Activated B cell treated with CpG ODN at 0.5 μM for 24 hours (primary cell): ENCODE data around the gene TBL1X. TPM values are rescaled to one million over a fixed set of nuclear protein-coding genes. Genes with fewer than 3 reads are reported as not detected.
A peak's percentile ranks its signal among the peaks of the same experiment; 100 is the strongest.

Source experiments
- ATAC-seq: fragments of 200-7000 bp; cut with Tn5 transposase; one replicate; pipeline ENCODE4 v1.10.0; 2021; ENCODE audit warnings: low read depth, mild to moderate bottlenecking, moderate library complexity
- CTCF ChIA-PET: fragments of 350-600 bp; sonication (Branson Sonifier 250); formaldehyde crosslinking; loops from one replicate; lab custom pipeline; 2021; ENCODE audit warnings: antibody characterized with exemption; lab: Charles Lee
- POLR2A ChIA-PET: fragments of 350-600 bp; sonication (Branson Sonifier 250); formaldehyde crosslinking; loops from one replicate; lab custom pipeline; 2021; ENCODE audit warnings: antibody characterized with exemption; lab: Charles Lee
- DNase-seq: peaks from one replicate; pipeline ENCODE4 v3.0.0; 2022
- H3K27ac Mint-ChIP-seq: one replicate; pipeline ENCODE4 v1.8.0; 2020; ENCODE audit warnings: mixed read lengths
- H3K27me3 Mint-ChIP-seq: one replicate; pipeline ENCODE4 v1.8.0; 2021; ENCODE audit warnings: mixed read lengths
- H3K36me3 Mint-ChIP-seq: one replicate; pipeline ENCODE4 v1.8.0; 2021; ENCODE audit warnings: low read depth, mixed read lengths
- H3K4me1 Mint-ChIP-seq: one replicate; pipeline ENCODE4 v1.8.0; 2021; ENCODE audit warnings: mixed read lengths
- H3K4me3 Mint-ChIP-seq: one replicate; pipeline ENCODE4 v1.8.0; 2020; ENCODE audit warnings: mild to moderate bottlenecking, mixed read lengths
- H3K9me3 Mint-ChIP-seq: one replicate; pipeline ENCODE4 v1.8.0; 2020; ENCODE audit warnings: mixed read lengths
- intact Hi-C: fragments of 100-400 bp; cut with micrococcal nuclease; formaldehyde crosslinking; loops from one replicate; pipeline ENCODE4 v1.15.1; 2024
- total RNA-seq: library from RNA; stranded (reverse); gene quantifications from 2 replicates; pipeline ENCODE4 v1.2.3, GENCODE V29; 2022
- TF ChIP-seq, protein P1 (sequence below): fragments of 200-600 bp; IDR thresholded peaks from one replicate; pipeline ENCODE4 v1.8.0; 2022; ENCODE audit warnings: antibody characterized with exemption, mild to moderate bottlenecking

The TBL1X gene
- total RNA-seq, 1 donor from 2014 or later: 38.5 TPM

DNA sequence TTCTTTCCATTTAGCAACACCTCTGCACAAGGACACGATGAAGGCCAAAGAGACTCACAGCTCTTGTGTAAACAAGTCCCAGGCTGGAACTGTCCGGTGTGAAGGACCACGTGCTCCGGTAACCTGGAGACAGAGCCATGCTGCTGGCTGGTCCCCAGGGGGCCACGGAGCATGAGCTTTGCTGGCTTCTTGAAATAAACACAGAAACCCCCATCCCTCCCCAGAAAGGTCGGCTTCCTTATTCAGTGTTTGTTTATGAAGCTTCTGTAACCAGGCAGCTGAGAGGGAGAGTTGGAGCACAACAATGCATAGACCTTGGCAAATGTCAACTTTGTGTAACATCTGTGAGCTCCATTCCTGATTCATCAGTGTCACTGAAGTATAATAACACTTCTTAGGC, 191.4 kb downstream of the TBL1X start:
- Mint-ChIP-seq H3K27ac (peak overlapping the region; percentile 76), H3K9me3 (peaks cover 3% of the 10 kb centered on the region), H3K27me3 (no peaks in the 10 kb centered on the region), H3K4me3 (no peak overlapping the region), H3K4me1 (peaks cover 21% of the 10 kb centered on the region), H3K36me3 (peaks cover 52% of the 10 kb centered on the region)
- ChIA-PET POLR2A (interaction anchor here (1.4 kb wide), 1 partner anchor 21 kb away, joined by 7 read pairs; no protein-coding TSS in a partner anchor), CTCF (no interaction called here)
- intact Hi-C loops: loop anchor here (1.0 to 5.0 kb wide), 4 partner anchors 12 to 314 kb away; no protein-coding TSS in a partner anchor
- TF ChIP-seq, protein P1, sequence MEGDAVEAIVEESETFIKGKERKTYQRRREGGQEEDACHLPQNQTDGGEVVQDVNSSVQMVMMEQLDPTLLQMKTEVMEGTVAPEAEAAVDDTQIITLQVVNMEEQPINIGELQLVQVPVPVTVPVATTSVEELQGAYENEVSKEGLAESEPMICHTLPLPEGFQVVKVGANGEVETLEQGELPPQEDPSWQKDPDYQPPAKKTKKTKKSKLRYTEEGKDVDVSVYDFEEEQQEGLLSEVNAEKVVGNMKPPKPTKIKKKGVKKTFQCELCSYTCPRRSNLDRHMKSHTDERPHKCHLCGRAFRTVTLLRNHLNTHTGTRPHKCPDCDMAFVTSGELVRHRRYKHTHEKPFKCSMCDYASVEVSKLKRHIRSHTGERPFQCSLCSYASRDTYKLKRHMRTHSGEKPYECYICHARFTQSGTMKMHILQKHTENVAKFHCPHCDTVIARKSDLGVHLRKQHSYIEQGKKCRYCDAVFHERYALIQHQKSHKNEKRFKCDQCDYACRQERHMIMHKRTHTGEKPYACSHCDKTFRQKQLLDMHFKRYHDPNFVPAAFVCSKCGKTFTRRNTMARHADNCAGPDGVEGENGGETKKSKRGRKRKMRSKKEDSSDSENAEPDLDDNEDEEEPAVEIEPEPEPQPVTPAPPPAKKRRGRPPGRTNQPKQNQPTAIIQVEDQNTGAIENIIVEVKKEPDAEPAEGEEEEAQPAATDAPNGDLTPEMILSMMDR: no peak
- ATAC-seq: peak; percentile 86
- DNase-seq: no peak

DNA sequence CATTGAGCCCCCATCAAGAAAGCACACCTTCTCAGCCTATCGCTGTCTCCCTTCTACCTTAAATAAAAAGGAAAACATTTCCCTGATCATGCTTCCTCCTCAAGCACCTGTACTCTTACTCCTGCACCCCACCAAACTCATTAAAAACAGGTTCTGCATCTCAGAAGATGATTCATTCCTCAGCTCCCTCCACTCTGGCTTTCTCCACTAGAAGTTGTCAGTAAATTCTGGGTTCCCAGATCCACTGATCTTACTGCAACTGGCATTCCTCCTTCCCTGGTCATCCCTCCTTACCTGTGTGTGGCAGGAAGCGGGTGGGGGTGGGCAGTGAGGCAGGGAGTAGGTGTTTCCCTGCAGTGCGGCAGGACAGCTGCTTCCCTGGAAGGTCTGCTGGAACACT, 192.0 kb downstream of the TBL1X start:
- no peak for DNase-seq
- ChIA-PET POLR2A (interaction anchor here (1.0 to 1.4 kb wide), 2 partner anchors 20 kb away, joined by 3 to 7 read pairs; no protein-coding TSS in a partner anchor), CTCF (no interaction called here)
- Mint-ChIP-seq H3K27ac (peak overlapping the region; percentile 76), H3K9me3 (peaks cover 3% of the 10 kb centered on the region), H3K36me3 (peaks cover 52% of the 10 kb centered on the region), H3K4me1 (peaks cover 21% of the 10 kb centered on the region), H3K27me3 (no peaks in the 10 kb centered on the region), H3K4me3 (no peak overlapping the region)
- TF ChIP-seq, protein P1: no peak
- no peak for ATAC-seq
- intact Hi-C loops: loop anchor here (1.0 to 5.0 kb wide), 4 partner anchors 11 to 315 kb away; no protein-coding TSS in a partner anchor

DNA sequence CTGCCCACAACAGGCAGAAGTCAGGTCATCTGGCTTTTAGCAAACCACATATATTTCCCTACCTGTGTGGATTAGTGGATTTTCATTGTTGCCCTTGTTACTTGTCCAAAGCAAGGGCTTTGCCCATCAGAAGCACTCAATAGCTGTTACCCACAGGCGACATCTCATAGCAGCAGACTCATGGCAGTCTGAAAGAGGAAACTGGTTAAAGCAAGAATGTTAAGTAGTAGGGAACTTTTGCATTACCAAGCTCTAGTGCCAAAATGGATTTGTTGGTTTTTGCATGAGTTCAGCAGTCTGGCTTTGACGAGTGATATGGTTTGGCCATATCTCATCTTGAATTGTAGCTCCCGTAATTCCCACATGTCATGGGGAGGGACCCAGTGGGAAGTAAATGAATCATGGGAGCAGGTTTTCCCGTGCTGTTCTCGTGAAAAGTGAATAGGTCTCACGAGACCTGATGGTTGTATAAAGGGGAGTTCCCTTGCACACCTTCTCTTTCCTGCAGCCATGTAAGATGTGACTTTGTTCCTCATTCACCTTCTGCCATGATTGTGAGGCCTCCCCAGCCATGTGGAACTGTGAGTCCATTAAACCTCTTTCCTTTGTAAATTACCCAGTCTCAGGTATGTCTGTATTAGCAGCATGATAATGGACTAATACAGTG, 192.9 kb downstream of the TBL1X start:
- Mint-ChIP-seq H3K9me3 (peaks cover 3% of the 10 kb centered on the region), H3K27ac (peak overlapping the region; percentile 56), H3K27me3 (no peaks in the 10 kb centered on the region), H3K4me3 (no peak overlapping the region), H3K4me1 (peaks cover 21% of the 10 kb centered on the region), H3K36me3 (peaks cover 55% of the 10 kb centered on the region)
- POLR2A ChIA-PET: interaction anchor here (1.0 kb wide), 1 partner anchor 20 kb away, joined by 3 read pairs; no protein-coding TSS in a partner anchor
- DNase-seq: no peak
- intact Hi-C loops: loop anchor here (2.0 to 5.0 kb wide), 2 partner anchors 19 to 315 kb away; no protein-coding TSS in a partner anchor
- TF ChIP-seq, protein P1: no peak
- ATAC-seq: peak; percentile 40
- CTCF ChIA-PET: no interaction called here

DNA sequence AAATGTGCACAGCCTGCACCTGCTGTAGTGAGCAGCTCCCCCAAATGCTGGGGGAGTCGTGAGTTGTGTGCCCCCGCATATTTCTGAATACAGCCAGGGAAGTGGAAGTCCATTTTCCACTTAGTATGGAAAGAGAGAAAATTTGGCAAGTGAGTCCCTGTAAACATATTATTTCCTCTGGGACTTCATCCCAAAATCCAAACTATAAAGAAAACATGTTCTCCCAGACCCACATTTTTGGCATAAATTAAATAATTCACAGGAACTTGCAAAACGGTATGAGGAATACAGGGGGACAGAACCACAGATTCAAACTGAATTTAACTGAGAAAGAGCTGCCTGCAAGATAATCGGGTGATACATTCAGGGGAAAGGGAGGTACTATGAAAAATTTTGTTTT, 193.6 kb downstream of the TBL1X start:
- Mint-ChIP-seq H3K4me3 (no peak overlapping the region), H3K27ac (no peak overlapping the region), H3K4me1 (peaks cover 21% of the 10 kb centered on the region), H3K36me3 (peaks cover 53% of the 10 kb centered on the region), H3K9me3 (peaks cover 3% of the 10 kb centered on the region), H3K27me3 (no peaks in the 10 kb centered on the region)
- ATAC-seq (no peak), DNase-seq (no peak)
- ChIA-PET CTCF (no interaction called here), POLR2A (no interaction called here)
- intact Hi-C loops: loop anchor here (5.0 kb wide), 1 partner anchor 316 kb away; no protein-coding TSS in a partner anchor
- TF ChIP-seq, protein P1: no peak

DNA sequence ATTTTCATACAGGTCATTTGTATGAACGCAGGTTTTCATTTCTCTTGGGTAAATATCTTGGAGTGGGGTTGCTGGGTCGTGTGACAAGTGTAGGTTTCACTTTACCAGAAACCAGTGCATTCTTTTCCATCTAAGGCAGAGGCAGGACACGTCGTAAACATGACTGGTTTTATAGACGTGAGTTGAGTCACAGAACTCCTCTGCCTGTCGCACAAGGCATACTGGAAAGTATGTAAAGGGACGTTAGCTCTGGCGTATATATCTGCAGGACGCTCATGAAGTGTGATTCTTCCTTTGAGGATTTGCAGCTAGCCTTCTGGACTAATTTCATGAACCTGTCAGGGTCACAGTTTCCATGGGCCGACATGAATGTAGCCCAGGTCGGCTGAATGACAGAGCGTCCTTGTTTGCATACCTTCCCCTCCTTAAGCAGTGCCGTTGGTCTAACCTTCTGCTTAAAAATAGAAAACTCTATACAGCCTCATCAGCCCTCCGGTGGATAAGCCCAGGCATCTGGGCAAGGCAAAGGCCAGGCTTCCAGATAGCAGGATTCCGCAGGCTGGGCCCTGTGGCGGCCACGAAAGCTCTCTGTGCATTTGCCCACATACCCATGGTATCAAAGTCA, 194.8 kb downstream of the TBL1X start:
- no peak for DNase-seq
- peaks cover 3% of the 10 kb centered on the region for H3K9me3 Mint-ChIP-seq
- peaks cover 49% of the 10 kb centered on the region for H3K36me3 Mint-ChIP-seq
- no peak overlapping the region for H3K4me3 Mint-ChIP-seq
- H3K27me3 Mint-ChIP-seq: no peaks in the 10 kb centered on the region
- intact Hi-C loops: loop anchor here (5.0 kb wide), 1 partner anchor 317 kb away; no protein-coding TSS in a partner anchor
- no peak for ATAC-seq
- H3K27ac Mint-ChIP-seq: no peak overlapping the region
- CTCF ChIA-PET: no interaction called here
- POLR2A ChIA-PET: no interaction called here
- TF ChIP-seq, protein P1: no peak
- H3K4me1 Mint-ChIP-seq: peaks cover 23% of the 10 kb centered on the region
